Mesenchymal stem cell (in vitro differentiated cells and primary cell): ENCODE measurements around the gene CCND1.

Experiments
- DNase-seq: peaks from one replicate; pipeline ENCODE4 v3.0.0-alpha.2; 2013
- H2AFZ ChIP-seq: one replicate; pipeline ENCODE4 v1.6.1; 2013; ENCODE audit warnings: low read depth, mild to moderate bottlenecking, control low read depth, inconsistent platforms, low read length, moderate library complexity
- H2AK5ac ChIP-seq: 2 replicates; pipeline ENCODE4 v1.6.1; 2013; ENCODE audit warnings: low read length, moderate library complexity, mild to moderate bottlenecking, inconsistent platforms; ENCODE audit not compliant: severe bottlenecking
- H2BK120ac ChIP-seq: one replicate; pipeline ENCODE4 v1.6.1; 2013; ENCODE audit warnings: low read depth, mild to moderate bottlenecking, inconsistent platforms, low read length, moderate library complexity
- H2BK12ac ChIP-seq, 2 experiments: one replicate each; pipeline ENCODE4 v1.6.1; 2013; ENCODE audit warnings: inconsistent platforms in 2 of 2, low read length in 2 of 2, mild to moderate bottlenecking in 2 of 2, moderate library complexity in 2 of 2, control low read depth in 1 of 2
- H2BK15ac ChIP-seq: one replicate; pipeline ENCODE4 v1.6.1; 2013; ENCODE audit warnings: mild to moderate bottlenecking, low read depth, inconsistent platforms; ENCODE audit not compliant: poor library complexity, severe bottlenecking
- H2BK5ac ChIP-seq: 2 replicates; pipeline ENCODE4 v1.6.1; 2013; ENCODE audit warnings: low read depth, mild to moderate bottlenecking, low read length, control low read depth, inconsistent platforms; ENCODE audit not compliant: poor library complexity, severe bottlenecking
- H3K14ac ChIP-seq, 2 experiments: one replicate each; pipeline ENCODE4 v1.6.1; 2013; ENCODE audit warnings: inconsistent platforms in 2 of 2, low read length in 2 of 2, control low read depth in 1 of 2, mild to moderate bottlenecking in 1 of 2, moderate library complexity in 1 of 2
- H3K18ac ChIP-seq, 2 experiments: one replicate each; pipeline ENCODE4 v1.6.1; 2013; ENCODE audit warnings: inconsistent platforms in 2 of 2, low read length in 2 of 2, control low read depth in 1 of 2, low read depth in 1 of 2, mild to moderate bottlenecking in 1 of 2
- H3K23ac ChIP-seq, 2 experiments: one replicate each; pipeline ENCODE4 v1.6.1; 2013; ENCODE audit warnings: inconsistent platforms in 2 of 2, low read length in 2 of 2, mild to moderate bottlenecking in 2 of 2, moderate library complexity in 2 of 2, control low read depth in 1 of 2
- H3K27ac ChIP-seq: 2 replicates; pipeline ENCODE4 v1.5.1; 2013; ENCODE audit warnings: mild to moderate bottlenecking, moderate library complexity, low read length, control low read depth, inconsistent platforms; ENCODE audit not compliant: poor library complexity, severe bottlenecking
- H3K27me3 ChIP-seq, 2 experiments: 2 replicates each; pipeline versions ENCODE4 v1.6.1 to v1.7.0; 2013; ENCODE audit warnings: low read length in 2 of 2, mild to moderate bottlenecking in 2 of 2, moderate library complexity in 2 of 2, control low read depth in 1 of 2, inconsistent platforms in 1 of 2; ENCODE audit not compliant: control insufficient read depth in 1 of 2, insufficient read depth in 1 of 2
- H3K36me3 ChIP-seq, 2 experiments: 2 replicates each; pipeline versions ENCODE4 v1.6.1 to v1.7.0; 2013; ENCODE audit warnings: low read length in 2 of 2, control low read depth in 1 of 2, inconsistent platforms in 1 of 2, low read depth in 1 of 2, mild to moderate bottlenecking in 1 of 2; ENCODE audit not compliant: insufficient read depth in 2 of 2, control insufficient read depth in 1 of 2
- H3K4ac ChIP-seq, 2 experiments: one replicate each; pipeline ENCODE4 v1.6.1; 2013; ENCODE audit warnings: inconsistent platforms in 2 of 2, low read length in 2 of 2, mild to moderate bottlenecking in 2 of 2, moderate library complexity in 2 of 2, control low read depth in 1 of 2, low read depth in 1 of 2
- H3K4me1 ChIP-seq: 2 replicates; pipeline ENCODE4 v1.6.1; 2013; ENCODE audit warnings: low read depth, low read length, control low read depth; ENCODE audit not compliant: control insufficient read depth, insufficient read depth
- H3K4me2 ChIP-seq: 2 replicates; pipeline ENCODE4 v1.6.1; 2013; ENCODE audit warnings: low read length, mild to moderate bottlenecking, inconsistent platforms; ENCODE audit not compliant: poor library complexity, severe bottlenecking
- H3K4me3 ChIP-seq, 2 experiments: 2 replicates each; pipeline versions ENCODE4 v1.5.1 to v1.7.0; 2013; ENCODE audit warnings: low read length in 2 of 2, mild to moderate bottlenecking in 2 of 2, control low read depth in 1 of 2, low read depth in 1 of 2; ENCODE audit not compliant: insufficient read depth in 1 of 2
- H3K79me1 ChIP-seq: replicated peaks from 2 replicates; pipeline ENCODE4 v1.6.1; 2013; ENCODE audit warnings: mild to moderate bottlenecking, control low read depth, low read length, inconsistent platforms; ENCODE audit not compliant: poor library complexity, severe bottlenecking
- H3K9ac ChIP-seq: 2 replicates; pipeline ENCODE4 v1.7.0; 2013; ENCODE audit warnings: mild to moderate bottlenecking, low read length, moderate library complexity
- H3K9me3 ChIP-seq: 2 replicates; pipeline ENCODE4 v1.7.0; 2013; ENCODE audit warnings: mild to moderate bottlenecking, low read length; ENCODE audit not compliant: control insufficient read depth
- H4K8ac ChIP-seq: one replicate; pipeline ENCODE4 v1.6.1; 2013; ENCODE audit warnings: inconsistent platforms, mild to moderate bottlenecking, low read length, moderate library complexity
- H4K91ac ChIP-seq: one replicate; pipeline ENCODE4 v1.6.1; 2013; ENCODE audit warnings: mild to moderate bottlenecking, low read length, inconsistent platforms
- WGBS: methylation state at CpG from one replicate; pipeline ENCODE4 v1.1.7; 2013; ENCODE audit warnings: mixed read lengths; 5-methylcytosine and 5-hydroxymethylcytosine counted together

The CCND1 gene

GRCh38 chr11:69625476-69625875 lies 15.5 kb upstream of the CCND1 start:
- no peak for DNase-seq
- Histone ChIP-seq H2BK120ac (no peak overlapping the region), H3K9me3 (peaks cover 10% of the 10 kb centered on the region)

DNA sequence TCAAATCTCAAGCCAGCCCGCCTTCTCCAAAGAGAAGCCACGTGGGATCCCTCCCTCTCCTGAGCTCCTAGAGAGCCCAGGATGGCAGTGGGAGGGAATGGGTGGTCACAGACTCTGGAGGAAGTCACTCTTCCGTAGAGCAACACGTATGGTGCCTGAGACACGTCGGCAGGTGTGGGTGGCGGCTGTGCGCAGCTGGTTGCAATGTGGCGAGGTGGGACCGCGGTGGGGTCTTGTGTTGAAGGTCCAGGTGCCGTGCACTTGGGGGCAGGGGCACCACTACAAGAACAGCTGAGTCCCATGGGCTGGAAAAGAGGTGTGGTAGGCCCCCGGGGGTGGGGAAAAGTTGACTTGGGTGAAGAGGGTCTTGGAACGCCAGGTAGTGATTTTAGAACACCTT lies 13.4 kb upstream of the CCND1 start:
- no peaks in the 10 kb centered on the region for H3K79me1 ChIP-seq
- no peak overlapping the region for H2AFZ ChIP-seq
- no peak overlapping the region for H3K4ac ChIP-seq
- no peak overlapping the region for H3K14ac ChIP-seq
- H3K4me3 ChIP-seq = no peak overlapping the region
- H3K4me2 ChIP-seq = no peak overlapping the region
- no peak overlapping the region for H3K23ac ChIP-seq
- peaks cover 10% of the 10 kb centered on the region for H3K9me3 ChIP-seq
- no peak overlapping the region for H2AK5ac ChIP-seq
- no peak overlapping the region for H3K27ac ChIP-seq
- no peak overlapping the region for H4K8ac ChIP-seq
- DNase-seq = no peak
- no peak overlapping the region for H3K18ac ChIP-seq
- peaks cover 5 to 10% of the 10 kb centered on the region in 2 experiments for H3K27me3 ChIP-seq
- H2BK15ac ChIP-seq = no peak overlapping the region
- no peak overlapping the region for H2BK120ac ChIP-seq
- H3K4me1 ChIP-seq = no peaks in the 10 kb centered on the region
- no peak overlapping the region for H2BK5ac ChIP-seq
- no peak overlapping the region for H2BK12ac ChIP-seq
- no peaks in the 10 kb centered on the region for H3K36me3 ChIP-seq
- no peak overlapping the region for H3K9ac ChIP-seq
- H4K91ac ChIP-seq = no peak overlapping the region
- 92% methylated on average over 14 of the region's 14 CpGs for WGBS

More at GRCh38 chr11:69625476-69625875, 15.5 kb upstream of the CCND1 start:
- Histone ChIP-seq H3K4me1 (no peaks in the 10 kb centered on the region), H4K8ac (no peak overlapping the region), H3K36me3 (no peaks in the 10 kb centered on the region), H3K4me3 (no peak overlapping the region), H2BK5ac (no peak overlapping the region), H3K79me1 (no peaks in the 10 kb centered on the region), H3K27me3 (peaks cover 5 to 10% of the 10 kb centered on the region in 2 experiments), H3K4me2 (no peak overlapping the region), H3K4ac (no peak overlapping the region), H3K14ac (no peak overlapping the region), H2BK12ac (no peak overlapping the region), H2AK5ac (no peak overlapping the region), H4K91ac (no peak overlapping the region), H2BK15ac (no peak overlapping the region), H3K18ac (no peak overlapping the region), H3K27ac (no peak overlapping the region), H2AFZ (no peak overlapping the region), H3K9ac (no peak overlapping the region), H3K23ac (no peak overlapping the region)
- WGBS = 96% methylated on average over 10 of the region's 10 CpGs

DNA sequence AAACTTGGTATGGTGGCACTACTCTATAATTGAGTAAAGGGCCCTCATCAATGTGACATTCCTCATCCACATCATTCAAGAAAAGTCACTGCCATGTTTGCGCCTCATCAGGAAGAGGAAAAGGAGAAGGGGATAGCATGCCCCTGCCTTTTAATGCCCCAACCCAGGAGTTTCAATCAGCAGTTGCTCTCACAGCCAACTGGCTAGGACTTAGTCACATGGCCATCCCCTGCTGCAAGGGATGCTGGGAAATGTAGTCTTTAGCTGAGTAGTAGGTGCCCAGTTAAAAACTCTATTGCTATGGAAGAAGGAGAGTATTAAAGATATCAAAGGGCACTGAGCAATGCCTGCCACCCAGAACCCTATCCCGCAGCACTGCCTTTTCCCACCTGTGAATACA lies 10.9 kb upstream of the CCND1 start:
- Histone ChIP-seq H3K27ac (no peak overlapping the region), H3K9me3 (peaks cover 10% of the 10 kb centered on the region), H3K4ac (no peak overlapping the region), H3K23ac (no peak overlapping the region), H3K4me1 (no peaks in the 10 kb centered on the region), H2BK5ac (no peak overlapping the region), H3K4me2 (no peak overlapping the region), H4K91ac (no peak overlapping the region), H3K36me3 (no peaks in the 10 kb centered on the region), H2AK5ac (no peak overlapping the region), H3K4me3 (no peak overlapping the region), H2BK15ac (no peak overlapping the region), H4K8ac (no peak overlapping the region), H3K79me1 (no peaks in the 10 kb centered on the region), H2AFZ (no peak overlapping the region), H3K9ac (no peak overlapping the region), H2BK120ac (no peak overlapping the region), H3K27me3 (peaks cover 9 to 14% of the 10 kb centered on the region in 2 experiments), H3K14ac (no peak overlapping the region), H3K18ac (no peak overlapping the region), H2BK12ac (no peak overlapping the region)
- DNase-seq = no peak
- 100% methylated on average over 2 of the region's 2 CpGs for WGBS

GRCh38 chr11:69630424-69630823 lies 10.5 kb upstream of the CCND1 start:
- no peak overlapping the region for H2BK5ac ChIP-seq
- H3K9ac ChIP-seq = no peak overlapping the region
- no peak overlapping the region for H2BK120ac ChIP-seq
- no peaks in the 10 kb centered on the region for H3K4me1 ChIP-seq
- H2BK12ac ChIP-seq = no peak overlapping the region
- H2AK5ac ChIP-seq = no peak overlapping the region
- DNase-seq = no peak
- H2BK15ac ChIP-seq = no peak overlapping the region
- no peaks in the 10 kb centered on the region for H3K36me3 ChIP-seq
- no peak overlapping the region for H3K4me2 ChIP-seq
- WGBS = 94% methylated on average over 8 of the region's 8 CpGs
- H2AFZ ChIP-seq = no peak overlapping the region
- H3K9me3 ChIP-seq = peaks cover 10% of the 10 kb centered on the region
- no peak overlapping the region for H3K4ac ChIP-seq
- H3K18ac ChIP-seq = no peak overlapping the region
- no peak overlapping the region for H4K91ac ChIP-seq
- H3K27me3 ChIP-seq = peaks cover 6 to 10% of the 10 kb centered on the region in 2 experiments
- no peak overlapping the region for H3K4me3 ChIP-seq
- no peak overlapping the region for H3K14ac ChIP-seq
- H3K23ac ChIP-seq = no peak overlapping the region
- H3K79me1 ChIP-seq = no peaks in the 10 kb centered on the region
- H3K27ac ChIP-seq = no peak overlapping the region
- H4K8ac ChIP-seq = no peak overlapping the region
